Bladder microvascular endothelial cell (primary cell): ENCODE data around the gene OSBPL6. TPM values are rescaled to one million over a fixed set of nuclear protein-coding genes. Genes with fewer than 3 reads are reported as not detected.

ENCODE experiments used
- total RNA-seq: library from RNA; depleted of rRNA; stranded (reverse); fragments of >200 nt; gene quantifications from 2 replicates; pipeline ENCODE4 v1.2.3, GENCODE V29; 2014

The OSBPL6 gene
- total RNA-seq = 0.65 and 13.4 TPM in 2 replicates

DNA sequence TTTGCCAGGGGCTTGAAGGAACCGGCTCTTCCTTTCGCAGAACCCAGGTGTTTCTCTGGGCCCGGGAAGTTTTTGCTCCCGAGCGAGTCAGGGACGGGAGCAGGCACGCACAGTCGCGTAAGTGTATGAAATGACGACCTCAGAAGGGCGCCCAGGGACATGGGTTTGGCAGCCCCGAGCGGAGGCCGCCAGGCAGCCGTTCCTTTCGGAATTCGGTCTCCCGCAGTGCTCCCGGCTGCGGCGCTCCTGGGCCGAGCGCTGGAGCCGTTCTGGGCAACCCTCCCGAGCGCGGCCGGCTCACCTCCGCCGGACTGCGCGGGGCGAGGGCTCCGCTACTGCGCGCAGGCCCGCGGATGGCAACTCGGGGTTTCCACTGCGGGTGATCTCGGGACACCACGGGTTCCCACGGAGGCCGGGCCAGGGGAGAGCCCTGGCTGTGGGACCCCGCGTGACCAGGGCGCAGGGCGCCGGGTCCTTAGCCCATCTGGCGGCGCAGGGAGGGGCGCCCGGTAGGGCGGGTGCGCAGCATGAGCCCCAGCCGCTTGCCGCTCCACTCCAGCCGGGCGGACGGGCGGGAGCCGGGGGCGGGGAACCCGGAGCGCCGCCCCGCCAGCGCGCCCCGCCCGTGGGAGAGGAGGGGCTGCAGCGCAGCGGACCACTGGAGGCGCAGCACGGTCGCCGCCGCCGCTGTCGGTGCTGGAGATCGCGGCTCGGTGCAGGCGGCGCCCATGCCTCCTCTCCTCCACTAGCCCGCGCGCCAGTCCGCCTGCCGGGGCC, at the start of gene OSBPL6:
OSBPL6 (plus strand) TSS at position 690 of the 777 bp plus-strand sequence. CDS start 111,673 bp downstream, outside the sequence.

DNA sequence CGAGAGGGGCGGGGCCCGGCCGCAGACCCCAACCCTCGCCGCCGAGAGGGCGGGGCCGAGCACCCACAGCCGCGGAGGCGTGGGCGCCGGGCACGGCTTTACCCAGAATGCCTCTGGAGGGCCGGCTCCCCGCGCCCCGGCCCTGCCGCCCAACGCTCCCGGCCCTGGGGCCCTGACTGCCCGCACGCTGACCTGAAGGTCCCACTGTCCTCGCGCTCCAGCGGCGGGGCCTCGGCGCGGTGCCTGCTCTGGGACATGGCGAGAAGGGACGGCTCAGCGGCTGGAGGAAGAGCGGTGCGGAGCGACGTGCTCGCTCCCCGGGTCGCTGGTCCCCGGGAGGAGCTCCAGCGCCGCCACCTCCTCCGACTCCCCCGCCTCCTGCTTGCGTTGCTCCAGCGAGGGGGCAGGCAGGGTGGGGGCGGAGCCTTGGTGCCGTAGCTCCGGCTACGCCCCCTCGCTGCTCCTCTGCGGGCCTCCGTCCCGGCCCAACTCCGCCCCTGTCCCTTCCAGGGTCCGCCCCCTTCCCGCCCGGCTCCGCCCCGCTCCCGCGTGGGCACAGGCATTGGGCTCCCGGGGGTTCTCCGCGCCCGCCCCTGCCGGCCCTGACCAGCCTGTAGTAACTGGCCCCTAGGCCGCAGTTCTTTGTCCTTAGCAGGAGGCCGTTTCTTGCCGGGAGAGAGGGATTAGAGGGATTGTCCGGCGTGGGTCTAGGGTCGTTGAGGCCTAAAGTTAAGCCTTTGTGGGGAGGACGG, 256.6 kb downstream of the OSBPL6 start, which contains the start of the genes PJVK and PRKRA:
PJVK (plus strand) TSS at position 605 of the 752 bp plus-strand sequence. CDS start 2,032 bp downstream, outside the sequence.
PRKRA (minus strand) TSS at position 402 of the 752 bp plus-strand sequence; CDS start at position 257, 145 bp downstream.

Other genes with a start within 250 kb of the OSBPL6 start
- gene PDE11A, start 121.7 kb upstream of the OSBPL6 start, total RNA-seq = under 0.01 TPM in 2 replicates
- gene RBM45, start 82.1 kb upstream of the OSBPL6 start, total RNA-seq = 18.1 and 28.3 TPM in 2 replicates